Uterus (tissue), 4 donors: ENCODE results near the gene DHRS7B. TPM values are rescaled to one million over a fixed set of nuclear protein-coding genes. Genes with fewer than 3 reads are reported as not detected.

Experiments
- DNase-seq, 2 donors: peaks; one replicate each; pipeline ENCODE4 v3.0.0-alpha.2; 2019 to 2020
- H3K27ac ChIP-seq, 2 donors: fragments of 200-600 bp; sonication (generic); 1 replicate in 1 of 2; 2 replicates in 1 of 2; pipeline ENCODE4 v1.5.1; 2016 to 2018
- H3K27me3 ChIP-seq, 2 donors: fragments of 200-600 bp; sonication (generic); one replicate each; pipeline ENCODE4 v1.5.1; 2018 to 2019; ENCODE audit warnings: control low read depth in 1 of 2
- H3K36me3 ChIP-seq, 2 donors: fragments of 200-600 bp; sonication (generic); one replicate each; pipeline ENCODE4 v1.5.1; 2019; ENCODE audit warnings: control low read depth in 1 of 2
- H3K4me1 ChIP-seq, 2 donors: fragments of 200-600 bp; sonication (generic); one replicate each; pipeline ENCODE4 v1.5.1; 2018 to 2019; ENCODE audit warnings: control low read depth in 1 of 2
- H3K4me3 ChIP-seq, 2 donors: fragments of 200-600 bp; sonication (generic); 1 replicate in 1 of 2; 2 replicates in 1 of 2; pipeline ENCODE4 v1.5.1; 2018 to 2019; ENCODE audit warnings: mild to moderate bottlenecking in 1 of 2
- H3K9me3 ChIP-seq, 2 donors: fragments of 200-600 bp; sonication (generic); one replicate each; pipeline ENCODE4 v1.5.1; 2019; ENCODE audit warnings: control low read depth in 1 of 2
- POLR2A ChIP-seq, 2 donors: fragments of 450-650 bp; IDR thresholded peaks; one replicate each; pipeline ENCODE4 v1.6.1; 2016; ENCODE audit warnings: antibody characterized with exemption in 2 of 2, mild to moderate bottlenecking in 1 of 2, moderate library complexity in 1 of 2
- intact Hi-C: fragments of 100-400 bp; cut with DNase I; formaldehyde crosslinking; loops from one replicate; pipeline ENCODE4 v1.15.1; 2023; ENCODE audit warnings: low total_unique reads
- total RNA-seq, 4 donors: library from RNA; depleted of rRNA in 3 of 4; stranded (reverse); fragments of >200 nt in 3 of 4; gene quantifications; one replicate each; pipeline versions ENCODE4 v1.1.0 to v1.2.4, GENCODE V29; 2014 to 2023
- TF ChIP-seq, protein P1 (sequence below), 4 experiments: fragments of 200-600 bp in 2 of 4; fragments of 450-650 bp in 2 of 4; sonication (generic) in 2 of 4; IDR thresholded peaks; one replicate each; pipeline ENCODE4 v1.5.1; 2016 to 2019; ENCODE audit warnings: antibody characterized with exemption in 4 of 4, mild to moderate bottlenecking in 2 of 4, moderate library complexity in 1 of 4
- donor health status: DM: yes; HTN: yes; CAD: no.

DHRS7B gene
- total RNA-seq, 4 donors from 2014 or later: 21.5 to 42.6 (median 30.0) TPM

DNA sequence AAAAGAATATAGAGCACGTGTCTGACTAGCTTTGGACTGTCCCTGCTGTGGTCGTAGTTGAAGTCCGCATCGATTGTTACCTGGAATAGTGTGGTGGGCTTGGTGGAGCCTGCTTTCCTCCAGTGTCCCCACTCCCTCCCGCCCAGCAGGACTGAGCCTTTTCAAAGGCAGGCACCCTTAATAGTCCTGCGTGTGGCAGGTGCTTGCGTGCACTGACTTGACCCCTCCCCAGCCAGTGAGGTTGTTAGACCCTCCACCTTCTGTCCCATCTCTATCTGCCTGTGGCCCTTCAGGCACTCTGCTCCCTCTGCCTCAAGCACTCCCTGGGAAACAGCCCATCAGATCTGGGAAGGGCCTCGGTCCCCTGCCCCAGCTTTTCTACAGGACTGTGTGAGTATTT is 50.6 kb downstream of the DHRS7B start:
- TF ChIP-seq, protein P1, sequence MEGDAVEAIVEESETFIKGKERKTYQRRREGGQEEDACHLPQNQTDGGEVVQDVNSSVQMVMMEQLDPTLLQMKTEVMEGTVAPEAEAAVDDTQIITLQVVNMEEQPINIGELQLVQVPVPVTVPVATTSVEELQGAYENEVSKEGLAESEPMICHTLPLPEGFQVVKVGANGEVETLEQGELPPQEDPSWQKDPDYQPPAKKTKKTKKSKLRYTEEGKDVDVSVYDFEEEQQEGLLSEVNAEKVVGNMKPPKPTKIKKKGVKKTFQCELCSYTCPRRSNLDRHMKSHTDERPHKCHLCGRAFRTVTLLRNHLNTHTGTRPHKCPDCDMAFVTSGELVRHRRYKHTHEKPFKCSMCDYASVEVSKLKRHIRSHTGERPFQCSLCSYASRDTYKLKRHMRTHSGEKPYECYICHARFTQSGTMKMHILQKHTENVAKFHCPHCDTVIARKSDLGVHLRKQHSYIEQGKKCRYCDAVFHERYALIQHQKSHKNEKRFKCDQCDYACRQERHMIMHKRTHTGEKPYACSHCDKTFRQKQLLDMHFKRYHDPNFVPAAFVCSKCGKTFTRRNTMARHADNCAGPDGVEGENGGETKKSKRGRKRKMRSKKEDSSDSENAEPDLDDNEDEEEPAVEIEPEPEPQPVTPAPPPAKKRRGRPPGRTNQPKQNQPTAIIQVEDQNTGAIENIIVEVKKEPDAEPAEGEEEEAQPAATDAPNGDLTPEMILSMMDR (IDR thresholded peaks at IDR 0.05): no peak
- TF ChIP-seq POLR2A (IDR thresholded peaks at IDR 0.05): no peak
- Histone ChIP-seq H3K27ac (no peak overlapping the region), H3K36me3 (no peaks in the 10 kb centered on the region), H3K4me1 (no peaks in the 10 kb centered on the region), H3K4me3 (no peak overlapping the region), H3K27me3 (no peaks in the 10 kb centered on the region), H3K9me3 (no peaks in the 10 kb centered on the region)
- intact Hi-C loops: no loop called here
- peak in 1 of 2 donors; percentile 3 for DNase-seq

DNA sequence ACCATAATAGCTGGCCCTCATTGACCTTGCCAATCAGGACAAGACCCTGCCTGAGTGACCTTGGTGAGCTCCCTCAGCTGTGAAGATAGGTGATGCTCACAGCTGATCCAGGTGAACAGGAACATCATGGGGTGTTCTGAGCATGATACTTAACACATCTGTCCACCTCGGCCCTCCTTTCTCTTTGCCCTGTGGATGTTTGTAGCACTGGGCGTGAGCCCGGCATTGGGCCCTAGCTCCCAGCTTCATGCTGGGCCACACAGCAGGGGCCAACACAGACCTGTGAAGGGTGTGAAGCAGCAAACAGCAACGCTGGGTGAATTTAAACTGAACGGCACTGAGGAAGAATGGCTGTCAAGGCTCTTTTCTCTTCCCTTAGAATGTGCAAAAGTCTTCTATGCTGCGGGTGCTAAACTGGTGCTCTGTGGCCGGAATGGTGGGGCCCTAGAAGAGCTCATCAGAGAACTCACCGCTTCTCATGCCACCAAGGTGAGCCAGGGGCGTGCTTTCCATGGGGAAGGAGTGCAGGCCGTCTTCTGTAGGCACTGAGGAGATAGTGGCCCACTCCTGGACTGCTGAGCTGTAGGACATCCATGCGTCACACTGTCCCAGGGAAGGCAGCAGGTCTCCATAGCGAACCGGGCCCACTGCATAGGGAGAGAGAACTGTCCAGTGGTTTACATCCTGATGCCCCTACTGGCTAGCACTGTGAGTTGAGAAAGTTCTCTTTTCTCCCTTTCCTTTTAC is 51.3 kb downstream of the DHRS7B start:
- TF ChIP-seq POLR2A (IDR thresholded peaks at IDR 0.05): no peak
- TF ChIP-seq, protein P1 (IDR thresholded peaks at IDR 0.05): no peak
- DNase-seq: peak in 1 of 2 donors; percentile 5
- Histone ChIP-seq H3K36me3 (no peaks in the 10 kb centered on the region), H3K4me1 (no peaks in the 10 kb centered on the region), H3K27ac (no peak overlapping the region), H3K27me3 (no peaks in the 10 kb centered on the region), H3K4me3 (no peak overlapping the region), H3K9me3 (no peaks in the 10 kb centered on the region)
- intact Hi-C loops: no loop called here

DNA sequence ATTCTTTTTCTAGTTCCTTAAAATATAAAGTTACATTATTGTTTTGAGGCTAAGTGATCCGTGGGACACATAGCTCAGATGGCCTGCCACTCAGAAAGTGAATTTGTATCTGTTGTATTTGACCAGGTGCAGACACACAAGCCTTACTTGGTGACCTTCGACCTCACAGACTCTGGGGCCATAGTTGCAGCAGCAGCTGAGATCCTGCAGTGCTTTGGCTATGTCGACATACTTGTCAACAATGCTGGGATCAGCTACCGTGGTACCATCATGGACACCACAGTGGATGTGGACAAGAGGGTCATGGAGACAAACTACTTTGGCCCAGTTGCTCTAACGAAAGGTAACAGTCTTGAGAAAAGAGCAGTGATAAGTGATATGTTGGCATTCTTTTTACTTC is 56.7 kb downstream of the DHRS7B start:
- no peaks in the 10 kb centered on the region for H3K36me3 ChIP-seq
- no peak for DNase-seq
- H3K4me1 ChIP-seq: no peaks in the 10 kb centered on the region
- no peaks in the 10 kb centered on the region for H3K27me3 ChIP-seq
- TF ChIP-seq, protein P1 (IDR thresholded peaks at IDR 0.05): no peak
- no peak for TF ChIP-seq POLR2A (IDR thresholded peaks at IDR 0.05)
- no peaks in the 10 kb centered on the region for H3K9me3 ChIP-seq
- no peak overlapping the region for H3K4me3 ChIP-seq
- H3K27ac ChIP-seq: no peak overlapping the region
- intact Hi-C loops: no loop called here

DNA sequence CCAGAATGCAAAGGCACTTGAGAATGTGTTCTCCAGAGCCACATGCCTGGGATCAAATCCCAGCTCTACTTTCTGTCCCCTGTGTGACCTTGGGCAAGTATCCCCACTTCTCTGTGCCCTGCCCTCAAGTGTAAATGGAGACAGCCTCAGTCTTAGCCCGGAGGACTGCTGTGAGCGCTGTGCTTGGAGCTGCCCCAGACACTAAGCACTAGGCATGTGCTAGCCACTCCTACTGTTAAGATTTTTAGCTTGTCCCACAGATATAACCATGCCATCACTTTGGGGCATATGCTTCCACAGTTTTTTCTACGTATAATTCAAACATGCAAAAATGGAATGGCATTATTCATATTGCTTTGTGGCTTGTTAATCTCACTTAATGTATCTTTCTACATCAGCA is 57.8 kb downstream of the DHRS7B start:
- Histone ChIP-seq H3K27ac (no peak overlapping the region), H3K9me3 (no peaks in the 10 kb centered on the region), H3K36me3 (no peaks in the 10 kb centered on the region), H3K4me1 (no peaks in the 10 kb centered on the region), H3K27me3 (no peaks in the 10 kb centered on the region), H3K4me3 (no peak overlapping the region)
- TF ChIP-seq, protein P1 (IDR thresholded peaks at IDR 0.05): no peak
- TF ChIP-seq POLR2A (IDR thresholded peaks at IDR 0.05): no peak
- DNase-seq: no peak
- intact Hi-C loops: no loop called here

DNA sequence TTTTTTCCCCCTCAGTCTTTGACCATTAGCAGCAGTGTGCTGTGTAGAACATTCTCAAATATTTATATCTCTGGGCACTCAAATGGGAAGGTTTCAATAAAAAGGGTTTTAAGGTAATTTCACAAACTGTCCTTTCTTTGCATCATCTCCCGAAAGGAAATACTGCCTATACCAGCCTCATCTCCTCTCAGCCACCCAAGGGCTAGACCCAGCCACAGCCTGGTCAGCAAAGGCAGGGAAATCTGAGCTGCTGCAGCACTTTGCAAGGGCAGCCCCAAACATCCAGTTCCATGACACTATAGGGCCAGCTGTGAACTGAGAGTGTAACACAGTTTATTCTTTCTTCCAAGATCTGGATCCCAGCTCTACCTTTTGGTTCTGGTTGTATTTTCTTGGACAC is 58.3 kb downstream of the DHRS7B start:
- TF ChIP-seq POLR2A (IDR thresholded peaks at IDR 0.05): no peak
- TF ChIP-seq, protein P1 (IDR thresholded peaks at IDR 0.05): no peak
- Histone ChIP-seq H3K27ac (no peak overlapping the region), H3K36me3 (no peaks in the 10 kb centered on the region), H3K9me3 (no peaks in the 10 kb centered on the region), H3K27me3 (no peaks in the 10 kb centered on the region), H3K4me1 (no peaks in the 10 kb centered on the region), H3K4me3 (no peak overlapping the region)
- no peak for DNase-seq
- intact Hi-C loops: no loop called here
